K562 (cell line): ENCODE data around the gene SNPH. TPM values are rescaled to one million over a fixed set of nuclear protein-coding genes. Genes with fewer than 3 reads are reported as not detected.
A peak's percentile ranks its signal among the peaks of the same experiment; 100 is the strongest.

Source experiments
- CEBPB ChIP-seq: fragments of 450-650 bp; IDR thresholded peaks from 2 replicates; pipeline ENCODE4 v1.6.1; 2016; ENCODE audit warnings: missing genetic modification characterization, missing compliant biosample characterization
- CEBPG ChIP-seq, 3 experiments: fragments of 200-800 bp in 1 of 3; sonication (Bioruptor generic) in 1 of 3; sonication (generic) in 1 of 3; formaldehyde crosslinking in 1 of 3; IDR thresholded peaks in 2 of 3; conservative IDR thresholded peaks in 1 of 3; 2 replicates each; pipeline versions ENCODE4 v1.6.1 to v1.8.0; 2016 to 2022; ENCODE audit warnings: missing compliant biosample characterization in 2 of 3, missing genetic modification characterization in 2 of 3, mild to moderate bottlenecking in 1 of 3, missing genetic modification reagents in 1 of 3
- EP300 ChIP-seq: IDR thresholded peaks from 2 replicates; pipeline ENCODE4 v1.6.1; 2012; ENCODE audit warnings: low read length, improper control_type of control experiment
- EP400 ChIP-seq: fragments of 450-650 bp; IDR thresholded peaks from 2 replicates; pipeline ENCODE4 v1.6.1; 2017; ENCODE audit warnings: antibody characterized with exemption, mild to moderate bottlenecking, moderate library complexity
- HDGF ChIP-seq: fragments of 450-650 bp; IDR thresholded peaks from 2 replicates; pipeline ENCODE4 v1.6.1; 2016
- HOMEZ ChIP-seq: fragments of 250-450 bp; sonication (Bioruptor Pico); IDR thresholded peaks from 2 replicates; pipeline ENCODE4 v1.4.0; 2020; ENCODE audit warnings: mild to moderate bottlenecking, moderate library complexity
- NR1H2 ChIP-seq: sonication (generic); formaldehyde crosslinking; IDR thresholded peaks from 2 replicates; pipeline ENCODE4 v1.4.0; 2020; ENCODE audit warnings: mild to moderate bottlenecking, missing genetic modification reagents
- PHF21A ChIP-seq: fragments of 450-650 bp; IDR thresholded peaks from 2 replicates; pipeline ENCODE4 v1.6.1; 2017; ENCODE audit warnings: low read depth, borderline replicate concordance
- POLR2A ChIP-seq: fragments of 450-650 bp; conservative IDR thresholded peaks from 2 replicates; pipeline ENCODE4 v1.6.1; 2016
- POLR2AphosphoS5 ChIP-seq: IDR thresholded peaks from 2 replicates; pipeline ENCODE4 v1.6.1; 2011; ENCODE audit warnings: mild to moderate bottlenecking, low read depth, low read length, moderate library complexity; ENCODE audit not compliant: control insufficient read depth, insufficient read depth
- POLR2G ChIP-seq: fragments of 200-400 bp; formaldehyde crosslinking; IDR thresholded peaks from 2 replicates; pipeline ENCODE4 v1.6.1; 2017; ENCODE audit warnings: low read depth, mild to moderate bottlenecking, antibody characterized with exemption, low read length, moderate library complexity
- RBM15 ChIP-seq: fragments of 200-400 bp; formaldehyde crosslinking; IDR thresholded peaks from 2 replicates; pipeline ENCODE4 v1.6.1; 2018; ENCODE audit warnings: mild to moderate bottlenecking, low read length, moderate library complexity; ENCODE audit not compliant: insufficient read depth
- SMARCA4 ChIP-seq: fragments of 450-650 bp; IDR thresholded peaks from 2 replicates; pipeline ENCODE4 v1.6.1; 2016
- ZNF253 ChIP-seq: fragments of 250-450 bp; sonication (Bioruptor Pico); conservative IDR thresholded peaks from 2 replicates; pipeline ENCODE4 v1.6.1; 2021; ENCODE audit warnings: mild to moderate bottlenecking
- ZNF717 ChIP-seq: fragments of 250-450 bp; sonication (Bioruptor Pico); IDR thresholded peaks from 2 replicates; pipeline ENCODE4 v1.5.0; 2021
- ZNF77 ChIP-seq: fragments of 250-450 bp; sonication (Bioruptor Pico); IDR thresholded peaks from 2 replicates; pipeline ENCODE4 v1.5.0; 2020
- polyA plus RNA-seq, 8 experiments: library from polyadenylated mRNA; depleted of rRNA in 4 of 8; stranded (reverse) in 5 of 8; unstranded in 3 of 8; fragments of >200 nt; fragmentation: Nextera tagmentation in 2 of 8; fragmentation: Illumina TruSeq in 1 of 8; extraction: Ambion mirVana in 2 of 8; extraction: Trizol in 1 of 8; gene quantifications; 2 replicates each; pipeline versions ENCODE4 v1.2.1 to v1.2.3, GENCODE V29; 2011 to 2014; ENCODE audit warnings: inconsistent platforms in 1 of 8, missing spikeins in 1 of 8
- total RNA-seq, 7 experiments: library from RNA; depleted of rRNA in 6 of 7; stranded (reverse); fragments of >200 nt in 6 of 7; fragmentation: Illumina TruSeq in 2 of 7; extraction: Trizol in 2 of 7; gene quantifications; 2 replicates each; pipeline versions ENCODE4 v1.2.1 to v1.2.3, GENCODE V29; 2011 to 2021; ENCODE audit warnings: low replicate concordance in 1 of 7
- TF ChIP-seq, protein P1 (sequence below), 2 experiments: fragments of 450-650 bp in 1 of 2; sonication (generic) in 1 of 2; formaldehyde crosslinking in 1 of 2; IDR thresholded peaks in 1 of 2; conservative IDR thresholded peaks in 1 of 2; 2 replicates each; pipeline versions ENCODE4 v1.6.1 to v1.8.1; 2016 to 2023; ENCODE audit warnings: mild to moderate bottlenecking in 2 of 2, moderate library complexity in 2 of 2, inconsistent platforms in 1 of 2, missing genetic modification reagents in 1 of 2
- TF ChIP-seq, protein P2 (sequence below): fragments of 250-450 bp; sonication (Bioruptor Pico); IDR thresholded peaks from 2 replicates; pipeline ENCODE4 v1.5.0; 2021; ENCODE audit warnings: mild to moderate bottlenecking, moderate library complexity

Gene SNPH
- total and polyA plus RNA-seq, 9 of the 15 experiments (the other 6 are each of a cell fraction or from before 2014, with no cell fraction given): 0.03 to 4.2 (median 1.4) TPM

DNA sequence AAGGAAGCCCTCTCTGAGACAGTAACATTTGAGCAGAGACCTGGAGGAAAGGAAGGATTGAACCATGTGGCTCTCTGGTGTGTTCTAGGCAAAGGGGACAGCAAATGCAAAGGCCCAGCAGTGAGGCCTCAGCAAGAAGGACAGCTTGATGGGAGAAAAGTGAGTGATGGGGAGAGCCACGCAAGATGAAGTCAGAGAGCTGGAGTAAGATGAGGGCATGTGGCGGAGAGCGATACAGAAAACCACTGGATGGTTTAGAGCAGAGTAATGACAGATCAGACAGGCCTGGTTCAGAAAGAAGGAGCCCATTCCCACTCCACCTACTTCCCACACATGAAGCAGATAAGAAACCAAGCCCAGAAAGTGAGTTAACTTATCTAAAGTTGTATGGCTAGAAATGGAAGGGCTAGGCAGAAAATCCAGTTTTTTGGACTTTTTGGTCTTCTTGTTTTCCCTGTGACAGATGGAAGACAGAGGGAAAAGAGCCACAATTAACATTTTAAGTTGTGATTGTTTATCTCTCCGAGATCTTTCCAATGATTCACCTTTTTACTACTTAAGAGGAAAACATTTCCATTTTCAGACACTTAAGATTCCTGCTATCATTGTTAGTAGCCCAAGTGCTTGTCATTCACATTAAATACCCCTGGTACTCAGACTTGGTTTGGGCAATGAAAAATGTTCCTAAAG, 723 bp upstream of the SNPH start (continued):
- TF ChIP-seq NR1H2 (CRISPR knock-in tag) (no peak), ZNF77 (CRISPR knock-in tag) (no peak), EP400 (0 out of 2 replicates have a peak, but pooled peaks have one; percentile 20), EP300 (peak; percentile 28; the same call in 1 of the 2 replicates), CEBPB (tag) (no peak), CEBPG (CRISPR knock-in tag; IDR thresholded peaks at IDR 0.05) (peak; percentile 21; the same call in 1 of the 2 replicates), CEBPG (tag; conservative IDR thresholded peaks at IDR 0.05 in 1 of 2, IDR thresholded peaks at IDR 0.05 in 1 of 2) (no peak), RBM15 (no peak), ZNF253 (no peak), POLR2A (no peak), POLR2G (no peak), HOMEZ (CRISPR knock-in tag) (no peak), PHF21A (no peak), SMARCA4 (peak; percentile 63), ZNF717 (CRISPR knock-in tag) (no peak), HDGF (0 out of 2 replicates have a peak, but pooled peaks have one; percentile 40), POLR2AphosphoS5 (no peak)
- TF ChIP-seq, protein P1, sequence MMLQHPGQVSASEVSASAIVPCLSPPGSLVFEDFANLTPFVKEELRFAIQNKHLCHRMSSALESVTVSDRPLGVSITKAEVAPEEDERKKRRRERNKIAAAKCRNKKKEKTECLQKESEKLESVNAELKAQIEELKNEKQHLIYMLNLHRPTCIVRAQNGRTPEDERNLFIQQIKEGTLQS (IDR thresholded peaks at IDR 0.05): no peak
- TF ChIP-seq, protein P1 (CRISPR knock-in tag; conservative IDR thresholded peaks at IDR 0.05): no peak
- TF ChIP-seq, protein P2, sequence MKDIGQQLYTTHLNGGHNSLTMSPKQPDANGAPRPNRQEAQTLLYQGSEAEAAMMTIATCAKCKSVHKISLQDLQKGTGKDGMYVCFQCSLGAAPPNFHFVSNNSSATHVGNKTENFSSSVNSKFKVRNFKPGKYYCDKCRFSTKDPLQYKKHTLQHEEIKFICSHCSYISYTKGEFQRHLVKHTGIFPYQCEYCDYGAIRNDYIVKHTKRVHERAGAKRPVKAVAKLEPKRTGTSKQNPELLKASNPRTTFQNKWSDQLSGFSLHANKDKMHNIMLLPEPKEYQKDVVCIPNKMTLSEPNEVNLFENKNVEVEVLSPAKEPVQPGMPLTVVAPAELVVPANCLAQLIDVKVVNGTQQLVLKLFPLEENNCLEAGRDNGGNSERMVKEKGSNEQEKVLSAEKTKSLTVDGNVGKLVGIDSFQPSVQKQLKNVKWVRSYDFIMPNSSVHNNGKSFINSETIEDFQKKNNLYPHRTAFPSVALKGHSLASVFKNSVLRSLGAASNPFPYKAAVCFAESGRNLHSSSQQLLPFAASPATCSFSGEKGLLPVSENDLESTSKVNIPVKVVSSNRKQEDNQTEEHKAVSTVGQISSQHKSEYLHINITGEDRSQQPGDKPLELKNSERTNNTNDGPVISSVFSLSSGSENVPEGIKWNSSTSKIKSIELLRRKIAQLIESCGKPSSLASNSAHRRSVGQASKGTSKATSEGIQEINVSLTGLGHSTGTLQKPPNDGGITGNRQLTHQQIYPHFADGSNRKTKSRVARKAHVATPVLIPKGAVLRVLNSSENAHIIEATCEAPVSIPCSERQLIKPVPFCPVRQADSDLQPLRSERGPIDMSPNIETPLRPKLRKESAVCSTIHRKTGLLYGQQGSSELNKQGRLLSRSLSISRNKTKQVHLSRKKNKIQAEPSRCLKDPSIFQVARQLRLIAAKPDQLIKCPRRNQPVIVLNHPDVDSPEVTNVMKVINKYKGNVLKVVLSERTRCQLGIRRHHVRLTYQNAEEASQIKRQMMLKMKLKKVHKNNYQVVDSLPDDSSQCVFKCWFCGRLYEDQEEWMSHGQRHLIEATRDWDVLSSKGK: no peak
